ENCODE measurements around the gene SPATA19. TPM values are rescaled to one million over a fixed set of nuclear protein-coding genes. Genes with fewer than 3 reads are reported as not detected.

Gene SPATA19
- total and polyA plus RNA-seq, 2 of the 4 experiments (the other 2 are of a cell fraction): not detected

DNA sequence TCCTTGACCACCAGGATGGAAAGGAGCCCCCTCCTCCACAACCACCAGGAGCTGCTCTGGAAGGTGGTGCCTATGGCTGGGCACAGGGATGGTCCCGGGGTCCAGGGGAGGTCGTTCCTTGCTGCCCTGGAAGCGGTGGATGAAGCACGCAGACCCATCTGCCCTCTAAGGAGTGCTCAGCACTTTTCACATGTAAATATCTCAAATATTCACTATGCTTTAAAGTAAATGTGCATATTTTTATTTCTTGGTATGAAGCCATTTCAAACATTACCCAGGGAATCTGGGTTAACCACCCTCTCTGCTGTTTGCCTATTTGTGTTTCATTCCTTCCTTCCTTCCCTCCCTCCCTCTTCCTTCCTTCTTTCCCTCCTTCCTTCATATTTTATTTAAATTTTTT lies 21.7 kb downstream of the SPATA19 start:
- H3K9me3 ChIP-seq (ENCODE audit: control insufficient read depth, insufficient read depth, low read length): peaks cover 54% of the 10 kb centered on the region
- intact Hi-C loops (cut with micrococcal nuclease): no loop called here

More for the DNA sequence above, 21.7 kb downstream of the SPATA19 start:
- no peak overlapping the region for H3K4me2 ChIP-seq (ENCODE audit: low read depth, low read length)
- no peak overlapping the region for H3K27ac ChIP-seq (ENCODE audit: insufficient read depth, low read length)
- H3K4me1 ChIP-seq (ENCODE audit: control insufficient read depth, insufficient read depth, low read length): no peaks in the 10 kb centered on the region
- H3K79me1 ChIP-seq (ENCODE audit: low read depth in 1 of 2, low read length in 2 of 2): no peaks in the 10 kb centered on the region
- ChIA-PET CTCF (no interaction called here), POLR2A (ENCODE audit: unreplicated experiment) (no interaction called here)
- no peak overlapping the region for H3K23ac ChIP-seq (ENCODE audit: low read depth, low read length)
- no peak overlapping the region for H3K14ac ChIP-seq (replicated peaks; ENCODE audit: low read depth, low read length)
- H2AK5ac ChIP-seq (ENCODE audit: low read depth, low read length): no peak overlapping the region
- no peaks in the 10 kb centered on the region for H4K20me1 ChIP-seq (ENCODE audit: insufficient read depth, low read length)
- TF ChIP-seq RAD21 (IDR thresholded peaks at IDR 0.05; ENCODE audit: low read length): no peak
- no peak for TF ChIP-seq RFX5 (IDR thresholded peaks at IDR 0.05; ENCODE audit: low read depth, low read length)
- no peak for TF ChIP-seq MAZ (IDR thresholded peaks at IDR 0.05; ENCODE audit: borderline replicate concordance, low read depth, low read length)
- TF ChIP-seq, protein P1, sequence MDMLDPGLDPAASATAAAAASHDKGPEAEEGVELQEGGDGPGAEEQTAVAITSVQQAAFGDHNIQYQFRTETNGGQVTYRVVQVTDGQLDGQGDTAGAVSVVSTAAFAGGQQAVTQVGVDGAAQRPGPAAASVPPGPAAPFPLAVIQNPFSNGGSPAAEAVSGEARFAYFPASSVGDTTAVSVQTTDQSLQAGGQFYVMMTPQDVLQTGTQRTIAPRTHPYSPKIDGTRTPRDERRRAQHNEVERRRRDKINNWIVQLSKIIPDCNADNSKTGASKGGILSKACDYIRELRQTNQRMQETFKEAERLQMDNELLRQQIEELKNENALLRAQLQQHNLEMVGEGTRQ (IDR thresholded peaks at IDR 0.05; ENCODE audit: low read depth, low read length): no peak
- TF ChIP-seq RCOR1 (IDR thresholded peaks at IDR 0.05; ENCODE audit: insufficient replicate concordance, low read length): no peak
- no peak for TF ChIP-seq MXI1 (IDR thresholded peaks at IDR 0.05; ENCODE audit: borderline replicate concordance, low read depth, low read length)
- TF ChIP-seq, protein P2, sequence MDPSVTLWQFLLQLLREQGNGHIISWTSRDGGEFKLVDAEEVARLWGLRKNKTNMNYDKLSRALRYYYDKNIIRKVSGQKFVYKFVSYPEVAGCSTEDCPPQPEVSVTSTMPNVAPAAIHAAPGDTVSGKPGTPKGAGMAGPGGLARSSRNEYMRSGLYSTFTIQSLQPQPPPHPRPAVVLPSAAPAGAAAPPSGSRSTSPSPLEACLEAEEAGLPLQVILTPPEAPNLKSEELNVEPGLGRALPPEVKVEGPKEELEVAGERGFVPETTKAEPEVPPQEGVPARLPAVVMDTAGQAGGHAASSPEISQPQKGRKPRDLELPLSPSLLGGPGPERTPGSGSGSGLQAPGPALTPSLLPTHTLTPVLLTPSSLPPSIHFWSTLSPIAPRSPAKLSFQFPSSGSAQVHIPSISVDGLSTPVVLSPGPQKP (IDR thresholded peaks at IDR 0.05; ENCODE audit: borderline replicate concordance, low read depth, low read length): no peak
- TF ChIP-seq, protein P3, sequence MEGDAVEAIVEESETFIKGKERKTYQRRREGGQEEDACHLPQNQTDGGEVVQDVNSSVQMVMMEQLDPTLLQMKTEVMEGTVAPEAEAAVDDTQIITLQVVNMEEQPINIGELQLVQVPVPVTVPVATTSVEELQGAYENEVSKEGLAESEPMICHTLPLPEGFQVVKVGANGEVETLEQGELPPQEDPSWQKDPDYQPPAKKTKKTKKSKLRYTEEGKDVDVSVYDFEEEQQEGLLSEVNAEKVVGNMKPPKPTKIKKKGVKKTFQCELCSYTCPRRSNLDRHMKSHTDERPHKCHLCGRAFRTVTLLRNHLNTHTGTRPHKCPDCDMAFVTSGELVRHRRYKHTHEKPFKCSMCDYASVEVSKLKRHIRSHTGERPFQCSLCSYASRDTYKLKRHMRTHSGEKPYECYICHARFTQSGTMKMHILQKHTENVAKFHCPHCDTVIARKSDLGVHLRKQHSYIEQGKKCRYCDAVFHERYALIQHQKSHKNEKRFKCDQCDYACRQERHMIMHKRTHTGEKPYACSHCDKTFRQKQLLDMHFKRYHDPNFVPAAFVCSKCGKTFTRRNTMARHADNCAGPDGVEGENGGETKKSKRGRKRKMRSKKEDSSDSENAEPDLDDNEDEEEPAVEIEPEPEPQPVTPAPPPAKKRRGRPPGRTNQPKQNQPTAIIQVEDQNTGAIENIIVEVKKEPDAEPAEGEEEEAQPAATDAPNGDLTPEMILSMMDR (conservative IDR thresholded peaks at IDR 0.05; ENCODE audit: low read depth, low read length): no peak
- TF ChIP-seq POLR2A (IDR thresholded peaks at IDR 0.05; ENCODE audit: low read depth, low read length): no peak
- TF ChIP-seq CHD1 (IDR thresholded peaks at IDR 0.05; ENCODE audit: low read depth, low read length): no peak
- TF ChIP-seq SMC3 (IDR thresholded peaks at IDR 0.05; ENCODE audit: low read depth, low read length): no peak
- TF ChIP-seq NFE2L2 (IDR thresholded peaks at IDR 0.05; ENCODE audit: low read depth, low read length): no peak
- no peak for TF ChIP-seq MAFK (IDR thresholded peaks at IDR 0.05; ENCODE audit: low read depth, low read length)
- TF ChIP-seq BHLHE40 (IDR thresholded peaks at IDR 0.05; ENCODE audit: low read depth, low read length): no peak
- no peak for TF ChIP-seq FOS (IDR thresholded peaks at IDR 0.05; ENCODE audit: low read depth, low read length)
- TF ChIP-seq CEBPB (IDR thresholded peaks at IDR 0.05; ENCODE audit: low read depth, low read length): no peak
- no peak overlapping the region for H2BK120ac ChIP-seq (ENCODE audit: low read depth, low read length)
- ATAC-seq (ENCODE audit: low read depth): no peak
- H4K91ac ChIP-seq (ENCODE audit: insufficient read depth, low read depth, low read length): no peak overlapping the region
- H3K18ac ChIP-seq (ENCODE audit: low read depth, low read length): no peak overlapping the region
- no peak overlapping the region for H4K8ac ChIP-seq (ENCODE audit: low read depth in 2 of 2, low read length in 2 of 2)
- in situ Hi-C loops (cut with MboI; ENCODE audit: low sequenced_read_pairs): no loop called here
- no peak overlapping the region for H2BK20ac ChIP-seq (ENCODE audit: low read depth, low read length)
- H2BK5ac ChIP-seq (ENCODE audit: low read depth, low read length, poor library complexity, severe bottlenecking): no peak overlapping the region
- no peaks in the 10 kb centered on the region for H3K9me1 ChIP-seq (ENCODE audit: insufficient read depth, low read length)
- BruUV-seq (replicated peaks): no TSS peak
- H3K36me3 ChIP-seq (ENCODE audit: control insufficient read depth, insufficient read depth, low read length): no peaks in the 10 kb centered on the region
- no peak overlapping the region for H3K56ac ChIP-seq (ENCODE audit: extremely low read depth, insufficient read depth, low read length)
- no peak overlapping the region for H2AK9ac ChIP-seq (replicated peaks; ENCODE audit: low read depth, low read length, poor library complexity)
- H2AFZ ChIP-seq (replicated peaks; ENCODE audit: low read length, poor library complexity): no peak overlapping the region
- dilution Hi-C loops (cut with HindIII; ENCODE audit: low sequenced_read_pairs, unreplicated experiment): no loop called here
- WGBS, 2 experiments (ENCODE audit: extremely low coverage in 2 of 2, insufficient read length in 1 of 2): no CpG with 5 or more reads among the region's 4 CpGs
- no peak overlapping the region for H3K9ac ChIP-seq (ENCODE audit: low read depth, low read length)
- H3K27me3 ChIP-seq (ENCODE audit: control insufficient read depth, insufficient read depth, low read length): no peaks in the 10 kb centered on the region
- H3K4ac ChIP-seq (ENCODE audit: low read depth, low read length): no peak overlapping the region
- H2BK15ac ChIP-seq (ENCODE audit: low read depth, low read length): no peak overlapping the region
- H4K5ac ChIP-seq (ENCODE audit: low read depth, low read length): no peak overlapping the region
- DNase-seq: no peak
- no peak overlapping the region for H3K4me3 ChIP-seq (ENCODE audit: insufficient read depth, low read depth, low read length)
